Cardiac ventricle fibroblast (primary cell): ENCODE results near the gene CLDN10. TPM values are rescaled to one million over a fixed set of nuclear protein-coding genes. Genes with fewer than 3 reads are reported as not detected.

Experiments
- total RNA-seq: library from RNA; depleted of rRNA; stranded (reverse); fragments of >200 nt; gene quantifications from 2 replicates; pipeline ENCODE4 v1.2.3, GENCODE V29; 2015

CLDN10 gene, protein sequence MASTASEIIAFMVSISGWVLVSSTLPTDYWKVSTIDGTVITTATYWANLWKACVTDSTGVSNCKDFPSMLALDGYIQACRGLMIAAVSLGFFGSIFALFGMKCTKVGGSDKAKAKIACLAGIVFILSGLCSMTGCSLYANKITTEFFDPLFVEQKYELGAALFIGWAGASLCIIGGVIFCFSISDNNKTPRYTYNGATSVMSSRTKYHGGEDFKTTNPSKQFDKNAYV
- not detected in 2 replicates for total RNA-seq

DNA sequence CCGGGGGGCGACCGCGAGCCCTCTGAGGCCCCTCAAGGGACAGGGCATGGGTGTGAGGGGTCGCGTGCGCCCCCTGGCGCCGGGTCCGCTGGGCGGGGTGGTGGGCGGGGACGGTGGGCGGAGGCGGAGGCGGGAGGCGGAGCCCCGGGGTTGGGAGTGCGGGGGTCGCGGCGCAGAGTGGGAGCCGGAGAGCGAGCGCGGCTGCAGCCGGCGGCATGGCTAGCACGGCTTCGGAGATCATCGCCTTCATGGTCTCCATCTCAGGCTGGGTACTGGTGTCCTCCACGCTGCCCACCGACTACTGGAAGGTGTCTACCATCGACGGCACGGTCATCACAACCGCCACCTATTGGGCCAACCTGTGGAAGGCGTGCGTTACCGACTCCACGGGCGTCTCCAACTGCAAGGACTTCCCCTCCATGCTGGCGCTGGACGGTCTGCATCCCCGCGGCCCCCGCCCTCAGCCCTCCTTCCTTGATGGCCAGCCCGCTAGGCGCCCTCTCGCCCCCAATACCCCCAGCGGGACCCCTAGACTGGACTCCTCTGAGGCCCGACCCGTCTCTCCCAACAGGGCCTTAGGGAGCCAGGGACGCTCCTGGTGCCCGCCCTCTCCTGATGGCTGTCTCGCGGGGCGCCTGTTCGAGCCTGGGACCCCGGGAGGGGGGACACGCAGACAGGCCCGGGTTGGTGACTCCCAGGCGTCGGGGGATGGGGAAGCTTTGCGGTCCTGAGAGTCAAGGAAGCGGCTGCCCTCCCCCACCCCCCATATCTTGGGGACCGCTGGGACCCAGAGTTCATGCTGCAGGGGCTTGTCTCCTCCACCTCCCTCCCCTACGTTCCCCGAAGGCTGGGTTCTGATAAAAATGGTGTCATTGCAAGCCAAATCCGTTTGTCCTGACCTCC, at the start of gene CLDN10:
CLDN10 (plus strand) TSS at position 182 of the 903 bp plus-strand sequence; CDS start at position 216, 34 bp downstream.

Other genes with a start within 250 kb of the CLDN10 start
- 30.5 and 47.3 TPM in 2 replicates for gene DZIP1, start 92.0 kb downstream of the CLDN10 start, total RNA-seq
- gene DNAJC3, start 124.4 kb downstream of the CLDN10 start, total RNA-seq: 44.2 and 51.9 TPM in 2 replicates